Panc1 (cell line): ENCODE measurements around the gene AKAP6. TPM values are rescaled to one million over a fixed set of nuclear protein-coding genes. Genes with fewer than 3 reads are reported as not detected.

Experiments used
- ATAC-seq: fragments of 200-7000 bp; cut with Tn5 transposase; 2 replicates; pipeline ENCODE4 v1.9.1; 2020; ENCODE audit warnings: mild to moderate bottlenecking, moderate library complexity
- BruUV-seq: library from RNA; stranded (reverse); fragments of 400-500 nt; replicated peaks from 2 replicates; lab custom pipeline; 2021; lab: Mats Ljungman, UMichigan
- CTCF ChIA-PET: fragments of 300-600 bp; sonication (Branson Sonifier 250); formaldehyde crosslinking; loops from one replicate; lab custom pipeline; 2022; ENCODE audit warnings: antibody characterized with exemption; lab: Charles Lee
- POLR2A ChIA-PET: fragments of 300-600 bp; sonication (Branson Sonifier 250); formaldehyde crosslinking; loops from one replicate; lab custom pipeline; 2022; ENCODE audit warnings: antibody characterized with exemption; lab: Charles Lee
- DNase-seq: peaks from one replicate; pipeline ENCODE4 v3.0.0-alpha.2; 2010; ENCODE audit warnings: low read depth, low spot score
- H3K27ac ChIP-seq: 2 replicates; pipeline ENCODE4 v1.5.1; 2011; ENCODE audit warnings: mild to moderate bottlenecking, low read length, inconsistent platforms
- H3K27me3 ChIP-seq: fragments of 200-500 bp; sonication (Bioruptor generic); 2 replicates; pipeline ENCODE4 v1.6.0; 2014; ENCODE audit warnings: low read length, inconsistent platforms; ENCODE audit not compliant: control insufficient read depth, insufficient read depth
- H3K36me3 ChIP-seq: fragments of 200-500 bp; sonication (Bioruptor generic); 2 replicates; pipeline ENCODE4 v1.5.1; 2014; ENCODE audit warnings: inconsistent platforms, mild to moderate bottlenecking, low read length, moderate library complexity; ENCODE audit not compliant: control insufficient read depth, insufficient read depth
- H3K4me1 ChIP-seq: 2 replicates; pipeline ENCODE4 v1.5.1; 2011; ENCODE audit warnings: inconsistent platforms, mild to moderate bottlenecking, low read length, moderate library complexity; ENCODE audit not compliant: control insufficient read depth, insufficient read depth
- H3K4me3 ChIP-seq, 2 experiments: 2 replicates each; pipeline ENCODE4 v1.5.1; 2011 to 2012; ENCODE audit warnings: low read depth in 2 of 2, low read length in 2 of 2, mild to moderate bottlenecking in 2 of 2, inconsistent platforms in 1 of 2, moderate library complexity in 1 of 2
- H3K9me3 ChIP-seq: fragments of 200-500 bp; sonication (Bioruptor generic); 2 replicates; pipeline ENCODE4 v1.5.1; 2014; ENCODE audit warnings: low read depth, mild to moderate bottlenecking, inconsistent platforms, low read length, moderate library complexity; ENCODE audit not compliant: control insufficient read depth, insufficient read depth
- POLR2AphosphoS5 ChIP-seq: IDR thresholded peaks from 2 replicates; pipeline ENCODE4 v1.6.1; 2012; ENCODE audit warnings: mild to moderate bottlenecking, low read depth, low read length, moderate library complexity
- SIN3A ChIP-seq: IDR thresholded peaks from 2 replicates; pipeline ENCODE4 v1.6.1; 2012; ENCODE audit warnings: low read depth, mild to moderate bottlenecking, low read length, moderate library complexity, borderline replicate concordance; ENCODE audit not compliant: insufficient read depth
- TCF7L2 ChIP-seq: IDR thresholded peaks from 2 replicates; pipeline ENCODE4 v1.6.1; 2011; ENCODE audit warnings: mild to moderate bottlenecking, low read depth, low read length, inconsistent platforms
- in situ Hi-C: cut with HindIII; loops from 2 replicates; pipeline ENCODE4 v1.10.0; 2016; ENCODE audit warnings: low sequenced_read_pairs, low pct_unique_long_range_greater_than_20kb
- intact Hi-C: fragments of 100-400 bp; cut with micrococcal nuclease; formaldehyde crosslinking; loops from one replicate; pipeline ENCODE4 v1.10.0; 2022; ENCODE audit not compliant: unreplicated experiment
- total RNA-seq: library from RNA; stranded (reverse); gene quantifications from one replicate; pipeline ENCODE4 v1.2.1, GENCODE V29; 2021; ENCODE audit not compliant: unreplicated experiment
- TF ChIP-seq, protein P1 (sequence below): fragments of 450-650 bp; IDR thresholded peaks from 2 replicates; pipeline ENCODE4 v1.5.1; 2017; ENCODE audit warnings: mild to moderate bottlenecking
- TF ChIP-seq, protein P2 (sequence below), 2 experiments: IDR thresholded peaks; 2 replicates each; pipeline ENCODE4 v1.6.1; 2011 to 2012; ENCODE audit warnings: low read depth in 2 of 2, control low read depth in 1 of 2, low read length in 1 of 2, mild to moderate bottlenecking in 1 of 2, moderate library complexity in 1 of 2; ENCODE audit not compliant: insufficient read depth in 1 of 2

The AKAP6 gene
- total RNA-seq, 1 experiment from 2014 or later, result 0.82 TPM

DNA sequence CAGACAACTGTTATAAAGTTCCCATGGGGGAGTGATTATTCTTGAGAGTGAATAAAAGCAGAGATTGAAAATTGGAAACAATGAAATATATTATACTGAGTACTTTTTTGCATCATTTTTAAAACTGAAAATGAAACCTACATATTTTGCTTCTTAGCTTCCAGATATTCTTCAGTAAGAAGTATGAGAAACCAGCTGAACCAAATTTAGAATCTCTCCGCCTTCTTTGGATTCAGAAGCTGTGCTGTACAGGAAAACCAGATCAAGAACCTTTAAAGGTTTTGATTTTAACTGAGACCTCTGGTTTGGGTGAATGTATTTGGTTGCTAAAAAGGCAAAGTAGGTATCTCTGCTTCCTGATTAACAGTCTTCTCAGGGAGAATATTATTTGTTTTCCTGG is 109.4 kb downstream of the AKAP6 start:
- Histone ChIP-seq H3K36me3 (no peaks in the 10 kb centered on the region), H3K27ac (no peak overlapping the region), H3K9me3 (no peaks in the 10 kb centered on the region), H3K4me3 (no peak overlapping the region), H3K27me3 (no peaks in the 10 kb centered on the region), H3K4me1 (no peaks in the 10 kb centered on the region)
- ChIA-PET POLR2A (no interaction called here), CTCF (no interaction called here)
- no peak for DNase-seq
- no peak for TF ChIP-seq POLR2AphosphoS5
- TF ChIP-seq, protein P1, sequence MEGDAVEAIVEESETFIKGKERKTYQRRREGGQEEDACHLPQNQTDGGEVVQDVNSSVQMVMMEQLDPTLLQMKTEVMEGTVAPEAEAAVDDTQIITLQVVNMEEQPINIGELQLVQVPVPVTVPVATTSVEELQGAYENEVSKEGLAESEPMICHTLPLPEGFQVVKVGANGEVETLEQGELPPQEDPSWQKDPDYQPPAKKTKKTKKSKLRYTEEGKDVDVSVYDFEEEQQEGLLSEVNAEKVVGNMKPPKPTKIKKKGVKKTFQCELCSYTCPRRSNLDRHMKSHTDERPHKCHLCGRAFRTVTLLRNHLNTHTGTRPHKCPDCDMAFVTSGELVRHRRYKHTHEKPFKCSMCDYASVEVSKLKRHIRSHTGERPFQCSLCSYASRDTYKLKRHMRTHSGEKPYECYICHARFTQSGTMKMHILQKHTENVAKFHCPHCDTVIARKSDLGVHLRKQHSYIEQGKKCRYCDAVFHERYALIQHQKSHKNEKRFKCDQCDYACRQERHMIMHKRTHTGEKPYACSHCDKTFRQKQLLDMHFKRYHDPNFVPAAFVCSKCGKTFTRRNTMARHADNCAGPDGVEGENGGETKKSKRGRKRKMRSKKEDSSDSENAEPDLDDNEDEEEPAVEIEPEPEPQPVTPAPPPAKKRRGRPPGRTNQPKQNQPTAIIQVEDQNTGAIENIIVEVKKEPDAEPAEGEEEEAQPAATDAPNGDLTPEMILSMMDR, result no peak
- in situ Hi-C loops (no loop called here), intact Hi-C loops (no loop called here)
- no TSS peak for BruUV-seq
- no peak for ATAC-seq

DNA sequence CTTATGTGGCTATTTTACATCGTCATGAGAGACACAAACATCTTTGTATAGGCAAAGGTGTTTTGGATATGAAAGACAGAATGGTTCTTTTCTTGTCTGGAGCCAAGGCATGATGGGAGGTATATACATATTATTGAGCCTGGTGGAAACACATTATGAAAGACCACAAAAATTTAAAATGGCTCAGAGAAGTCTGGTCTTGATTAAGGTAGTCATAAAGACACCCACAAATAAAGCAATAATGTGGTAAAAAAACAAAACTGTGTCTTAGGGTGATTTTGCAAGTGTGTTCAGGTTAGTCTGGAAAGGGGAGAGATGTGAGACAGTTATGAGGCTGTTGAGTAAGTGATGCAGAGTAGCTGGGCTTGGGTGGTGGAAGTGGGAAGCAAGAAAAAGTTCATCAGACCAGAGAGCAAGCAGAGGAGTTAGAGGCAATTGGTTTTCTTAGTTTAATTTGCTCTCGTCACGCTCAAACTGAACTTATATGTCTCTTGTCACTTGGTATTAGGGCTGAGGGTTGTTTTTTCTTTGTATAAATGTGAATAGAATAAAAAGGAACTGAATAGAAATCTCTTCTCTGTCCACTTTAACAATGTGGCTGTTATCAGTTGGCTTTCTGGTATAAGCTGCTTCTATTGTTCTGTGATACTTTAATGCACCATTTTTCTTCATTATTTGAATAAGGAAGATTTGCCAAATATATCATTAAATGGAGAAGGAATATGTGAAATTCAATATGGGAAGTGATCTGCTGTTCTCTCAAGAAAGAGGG is 115.0 kb downstream of the AKAP6 start:
- H3K4me3 ChIP-seq, result no peak overlapping the region
- ChIA-PET POLR2A (no interaction called here), CTCF (no interaction called here)
- no peaks in the 10 kb centered on the region for H3K27me3 ChIP-seq
- intact Hi-C loops (no loop called here), in situ Hi-C loops (no loop called here)
- no peak for DNase-seq
- no peaks in the 10 kb centered on the region for H3K4me1 ChIP-seq
- TF ChIP-seq, protein P2, sequence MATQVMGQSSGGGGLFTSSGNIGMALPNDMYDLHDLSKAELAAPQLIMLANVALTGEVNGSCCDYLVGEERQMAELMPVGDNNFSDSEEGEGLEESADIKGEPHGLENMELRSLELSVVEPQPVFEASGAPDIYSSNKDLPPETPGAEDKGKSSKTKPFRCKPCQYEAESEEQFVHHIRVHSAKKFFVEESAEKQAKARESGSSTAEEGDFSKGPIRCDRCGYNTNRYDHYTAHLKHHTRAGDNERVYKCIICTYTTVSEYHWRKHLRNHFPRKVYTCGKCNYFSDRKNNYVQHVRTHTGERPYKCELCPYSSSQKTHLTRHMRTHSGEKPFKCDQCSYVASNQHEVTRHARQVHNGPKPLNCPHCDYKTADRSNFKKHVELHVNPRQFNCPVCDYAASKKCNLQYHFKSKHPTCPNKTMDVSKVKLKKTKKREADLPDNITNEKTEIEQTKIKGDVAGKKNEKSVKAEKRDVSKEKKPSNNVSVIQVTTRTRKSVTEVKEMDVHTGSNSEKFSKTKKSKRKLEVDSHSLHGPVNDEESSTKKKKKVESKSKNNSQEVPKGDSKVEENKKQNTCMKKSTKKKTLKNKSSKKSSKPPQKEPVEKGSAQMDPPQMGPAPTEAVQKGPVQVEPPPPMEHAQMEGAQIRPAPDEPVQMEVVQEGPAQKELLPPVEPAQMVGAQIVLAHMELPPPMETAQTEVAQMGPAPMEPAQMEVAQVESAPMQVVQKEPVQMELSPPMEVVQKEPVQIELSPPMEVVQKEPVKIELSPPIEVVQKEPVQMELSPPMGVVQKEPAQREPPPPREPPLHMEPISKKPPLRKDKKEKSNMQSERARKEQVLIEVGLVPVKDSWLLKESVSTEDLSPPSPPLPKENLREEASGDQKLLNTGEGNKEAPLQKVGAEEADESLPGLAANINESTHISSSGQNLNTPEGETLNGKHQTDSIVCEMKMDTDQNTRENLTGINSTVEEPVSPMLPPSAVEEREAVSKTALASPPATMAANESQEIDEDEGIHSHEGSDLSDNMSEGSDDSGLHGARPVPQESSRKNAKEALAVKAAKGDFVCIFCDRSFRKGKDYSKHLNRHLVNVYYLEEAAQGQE (IDR thresholded peaks at IDR 0.05; ENCODE audit: insufficient read depth in 1 of 2, low read depth in 2 of 2, low read length in 1 of 2), result no peak
- TF ChIP-seq TCF7L2 (no peak), POLR2AphosphoS5 (no peak), SIN3A (no peak)
- TF ChIP-seq, protein P1, result no peak
- H3K9me3 ChIP-seq, result no peaks in the 10 kb centered on the region
- BruUV-seq, result no TSS peak
- H3K36me3 ChIP-seq, result no peaks in the 10 kb centered on the region
- H3K27ac ChIP-seq, result no peak overlapping the region
- ATAC-seq, result no peak
